Cardiac fibroblast (primary cell): ENCODE data around the gene FCN1.
A peak's percentile ranks its signal among the peaks of the same experiment; 100 is the strongest.
"Not testable (repeated sequence)": the region's sequence is repeated elsewhere in the genome, so short reads cannot be mapped to it uniquely, and the experiment has no call there.

Experiments used
- DNase-seq, 2 donors: peaks; one replicate each; pipeline versions ENCODE4 v3.0.0 to v3.0.0-alpha.2; 2010; ENCODE audit warnings: low read depth in 2 of 2
- H3K4me3 ChIP-seq, 2 donors: replicated peaks in 1 of 2; 1 replicate in 1 of 2; 2 replicates in 1 of 2; pipeline ENCODE4 v1.5.1; 2011; ENCODE audit warnings: low read depth in 2 of 2, low read length in 2 of 2, mild to moderate bottlenecking in 2 of 2, moderate library complexity in 1 of 2
- CTCF ChIP-seq: IDR thresholded peaks from one replicate; pipeline ENCODE4 v1.5.1; 2011; ENCODE audit warnings: low read depth, mild to moderate bottlenecking, low read length, inconsistent platforms

Gene FCN1

DNA sequence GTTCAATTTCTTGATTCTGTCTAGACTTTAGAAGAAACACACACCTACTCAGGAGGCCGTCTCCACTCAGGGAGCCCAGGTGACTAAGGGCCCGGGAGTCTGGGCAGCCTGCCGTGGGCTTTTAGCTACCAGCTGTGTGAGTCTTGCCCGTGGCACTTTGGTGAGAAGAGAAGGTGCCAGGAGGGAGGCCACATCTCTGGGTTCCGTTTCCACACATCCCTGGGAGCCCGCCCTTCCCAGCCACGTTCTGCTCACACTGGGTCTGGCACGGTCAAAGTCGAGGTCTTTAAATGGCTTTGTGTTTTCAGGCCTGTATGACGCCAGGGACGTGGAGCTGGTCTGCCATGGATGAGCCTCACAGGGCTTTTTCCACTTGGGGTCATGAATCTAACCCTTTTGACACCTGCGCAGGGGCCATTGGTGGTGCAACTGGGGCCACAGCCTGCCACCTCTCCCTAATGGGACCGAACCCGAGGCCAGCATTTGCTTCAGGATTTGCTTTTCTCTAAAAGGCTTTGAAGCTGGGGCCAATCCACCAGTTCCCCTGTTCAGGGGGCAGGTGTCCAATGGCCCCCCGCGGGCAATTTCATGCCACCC, 54.3 kb downstream of the FCN1 start:
- TF ChIP-seq CTCF, result no peak
- no peak overlapping the region for H3K4me3 ChIP-seq
- DNase-seq, result no peak

- DNase-seq, result no peak
These were observed 55.9 kb downstream of the FCN1 start for GRCh38 chr9:134861595-134862334.

GRCh38 chr9:134860510-134860909, 57.2 kb downstream of the FCN1 start:
- H3K4me3 ChIP-seq, result no peak overlapping the region
- DNase-seq, result no peak
- no peak for TF ChIP-seq CTCF

More at GRCh38 chr9:134861595-134862334, 55.9 kb downstream of the FCN1 start:
- TF ChIP-seq CTCF, result no peak
- H3K4me3 ChIP-seq, result no peak overlapping the region

DNA sequence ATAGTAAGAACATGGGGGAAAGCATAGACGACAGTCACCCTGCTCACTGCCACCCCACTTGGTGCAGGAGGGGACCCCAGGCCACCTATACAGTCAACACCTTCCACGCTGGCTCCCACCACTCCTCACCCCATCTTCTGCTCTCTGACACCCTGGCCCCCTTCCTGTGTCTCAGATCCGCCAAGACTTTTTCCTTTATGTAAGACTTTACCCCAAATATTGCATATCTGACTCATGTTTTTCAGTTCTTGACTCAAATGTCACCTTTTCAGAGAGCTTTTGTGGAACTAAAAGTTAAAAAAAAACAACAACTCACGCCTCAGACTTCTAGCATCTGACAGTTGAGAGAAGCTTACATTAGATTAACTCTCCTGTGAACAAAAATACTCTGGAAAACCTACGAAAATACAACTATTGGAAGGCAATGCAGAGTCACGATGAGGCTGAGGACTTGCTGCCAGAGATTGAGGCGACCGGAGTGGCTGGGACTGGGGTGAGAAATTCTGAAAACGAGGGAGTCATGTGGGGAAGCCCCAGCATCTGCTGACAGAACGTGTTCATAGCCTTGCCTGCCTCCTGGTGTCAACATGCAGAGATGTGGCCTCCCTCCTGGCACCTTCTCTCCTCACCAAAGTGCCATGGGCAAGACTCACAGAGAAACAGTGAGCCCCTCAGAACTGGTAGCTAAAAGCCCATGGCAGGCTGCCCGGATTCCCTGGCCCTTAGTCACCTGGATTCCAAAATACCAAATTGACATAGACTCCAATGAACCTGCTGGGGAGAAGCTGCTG, 59.5 kb downstream of the FCN1 start:
- no peak for TF ChIP-seq CTCF
- DNase-seq, result peak; percentile 31 to 34
- no peak overlapping the region for H3K4me3 ChIP-seq

GRCh38 chr9:134857451-134857850, 60.3 kb downstream of the FCN1 start:
- not testable (repeated sequence) for DNase-seq, H3K4me3 ChIP-seq

DNA sequence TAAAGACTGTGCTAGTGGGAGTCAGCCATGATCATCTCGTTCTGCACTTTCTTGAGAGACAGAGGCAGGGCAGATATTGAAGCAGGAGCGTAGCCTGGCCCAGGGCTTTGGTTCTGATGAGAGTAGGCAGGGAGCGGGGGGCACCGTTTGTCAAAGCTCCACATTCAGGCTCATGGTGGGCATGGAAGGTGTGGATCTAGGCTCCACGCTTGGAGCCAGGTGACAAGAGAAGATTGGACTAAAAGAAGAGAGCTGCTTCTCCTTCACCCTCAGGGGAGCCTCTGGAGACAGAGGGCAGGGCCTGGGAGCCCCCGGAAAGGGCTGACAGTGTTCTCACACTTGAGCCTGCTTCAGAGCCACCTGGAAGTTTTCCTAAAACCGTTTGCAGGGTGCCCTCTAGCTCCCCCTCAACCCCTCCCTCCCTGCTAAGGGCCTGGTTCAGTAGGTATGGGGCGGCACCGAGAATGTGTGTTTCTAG, 61.8 kb downstream of the FCN1 start:
- TF ChIP-seq CTCF, result no peak
- DNase-seq, result no peak
- no peak overlapping the region for H3K4me3 ChIP-seq
